ENCODE data around the gene DEPP1.
"Not testable (repeated sequence)": the region's sequence is repeated elsewhere in the genome, so short reads cannot be mapped to it uniquely, and the experiment has no call there.

Gene DEPP1, protein sequence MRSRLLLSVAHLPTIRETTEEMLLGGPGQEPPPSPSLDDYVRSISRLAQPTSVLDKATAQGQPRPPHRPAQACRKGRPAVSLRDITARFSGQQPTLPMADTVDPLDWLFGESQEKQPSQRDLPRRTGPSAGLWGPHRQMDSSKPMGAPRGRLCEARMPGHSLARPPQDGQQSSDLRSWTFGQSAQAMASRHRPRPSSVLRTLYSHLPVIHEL

DNA sequence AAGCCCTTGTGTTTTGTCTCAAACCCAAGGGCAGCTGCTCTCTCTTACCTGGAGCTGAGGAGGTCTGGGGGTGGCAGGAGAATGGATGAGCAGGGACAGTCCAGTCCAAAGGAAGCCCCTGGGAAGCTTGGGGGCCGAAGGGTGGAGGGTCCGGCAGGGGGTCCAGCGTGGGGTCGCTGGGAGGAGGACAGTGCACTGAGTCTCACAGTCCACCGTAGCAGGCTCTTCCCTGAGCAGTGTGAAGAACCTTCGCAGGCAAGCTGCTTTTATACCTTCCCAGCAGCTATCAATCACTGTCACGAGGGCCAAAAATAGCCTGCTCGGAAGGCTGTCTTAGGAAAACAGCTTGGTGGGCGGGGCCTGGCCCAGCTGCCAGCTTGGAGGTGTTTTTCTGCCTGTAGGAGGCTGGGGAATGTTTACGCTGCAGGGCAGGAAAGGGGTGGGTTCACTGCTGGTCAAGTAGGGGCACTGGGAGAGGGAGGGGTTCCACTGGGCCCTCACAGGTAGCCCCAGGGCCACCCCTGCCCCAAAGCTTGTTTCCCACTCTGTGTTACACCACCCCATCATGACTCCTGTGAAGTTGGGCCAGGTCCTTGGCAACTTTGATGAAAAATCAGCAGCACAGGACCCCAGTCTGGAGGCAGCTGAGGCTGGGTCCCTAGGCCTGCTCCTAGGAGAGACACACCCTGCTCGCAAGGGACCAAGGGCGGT is at the start of gene DEPP1:
DEPP1 (minus strand) TSS at position 240 of the 711 bp plus-strand sequence. CDS start 779 bp downstream, outside the sequence.
- DNase-seq (ENCODE audit: low read depth) = peak; percentile 46

DNA sequence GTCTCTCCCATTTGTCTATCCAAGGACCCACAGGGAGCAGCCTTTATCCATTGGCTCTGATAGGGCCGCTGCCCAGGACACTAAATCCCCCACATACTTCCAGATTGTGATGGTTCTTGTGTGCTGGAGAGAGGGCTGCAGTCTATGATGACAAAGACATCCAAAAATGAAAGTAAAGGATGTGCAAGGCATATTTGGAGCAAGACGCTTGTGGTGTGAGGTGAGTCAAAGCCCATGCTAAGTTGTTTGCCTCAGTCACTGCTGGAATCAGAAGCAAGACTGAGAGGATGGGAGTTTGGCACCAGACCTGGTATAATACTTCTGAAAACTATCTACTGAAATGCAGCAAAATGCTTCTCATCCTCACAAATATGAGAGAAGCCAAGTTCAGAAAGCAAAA is 44.8 kb upstream of the DEPP1 start:
- DNase-seq (ENCODE audit: low read depth) = no peak

DNA sequence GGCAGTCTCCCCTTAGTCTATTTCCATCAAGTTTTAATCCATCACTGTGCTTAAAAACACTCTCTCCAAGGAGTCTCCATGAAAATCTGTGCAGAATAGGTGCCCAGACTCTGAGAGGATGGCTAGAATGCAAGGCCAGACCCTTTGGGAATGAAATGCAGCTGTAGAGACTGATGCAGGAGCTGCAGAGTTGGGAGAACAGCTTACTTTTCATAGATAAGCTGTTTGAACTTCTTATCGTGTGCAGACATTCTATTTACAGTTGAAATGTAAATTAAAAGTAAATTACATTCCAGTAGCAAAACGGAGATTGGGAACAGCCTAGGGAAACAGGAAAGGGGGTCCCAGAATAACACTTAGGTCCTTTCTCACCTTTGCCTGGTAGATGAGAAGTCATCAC is 37.0 kb upstream of the DEPP1 start:
- no peak for DNase-seq (ENCODE audit: low read depth)

DNA sequence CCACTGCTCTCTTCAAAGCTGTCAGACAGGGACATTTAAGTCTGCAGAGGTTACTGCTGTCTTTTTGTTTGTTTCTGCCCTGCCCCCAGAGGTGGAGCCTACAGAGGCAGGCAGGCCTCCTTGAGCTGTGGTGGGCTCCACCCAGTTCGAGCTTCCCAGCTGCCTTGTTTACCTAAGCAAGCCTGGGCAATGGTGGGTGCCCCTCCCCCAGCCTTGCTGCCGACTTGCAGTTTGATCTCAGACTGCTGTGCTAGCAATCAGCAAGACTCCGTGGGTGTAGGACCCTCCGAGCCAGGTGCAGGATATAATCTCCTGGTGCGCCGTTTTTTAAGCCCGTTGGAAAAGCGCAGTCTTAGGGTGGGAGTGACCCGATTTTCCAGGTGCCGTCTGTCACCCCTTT is 35.9 kb upstream of the DEPP1 start:
- DNase-seq (ENCODE audit: low read depth) = not testable (repeated sequence)

DNA sequence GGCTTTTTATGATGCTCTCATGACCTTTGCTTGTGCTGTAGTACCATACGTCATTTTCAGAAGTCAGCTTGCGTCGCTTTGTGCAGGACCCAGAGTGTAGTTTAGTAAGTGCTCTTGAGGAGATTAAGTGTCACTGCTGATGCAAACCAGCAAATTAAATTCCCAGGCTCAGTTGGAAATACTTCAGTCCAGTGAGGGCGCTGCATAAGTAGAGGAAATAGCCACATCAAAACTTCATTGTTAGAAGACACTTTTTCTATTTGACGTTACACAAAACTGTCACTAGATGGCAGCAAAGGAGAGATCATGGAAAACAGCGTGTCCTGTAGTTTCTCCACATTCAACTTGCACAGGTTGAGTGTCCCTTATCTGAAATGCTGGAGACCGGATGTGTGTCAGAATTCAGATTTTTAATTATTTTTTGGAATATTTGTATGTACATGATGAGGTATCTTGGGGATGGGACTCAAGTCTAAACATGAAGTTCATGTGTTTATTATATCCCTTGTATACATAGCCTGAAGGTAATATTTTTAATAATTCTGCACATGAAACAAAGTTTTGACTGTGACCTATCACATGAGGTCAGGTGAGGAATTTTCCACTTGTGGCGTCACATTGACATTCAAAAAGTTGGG is 30.0 kb upstream of the DEPP1 start:
- DNase-seq (ENCODE audit: low read depth) = peak; percentile 72

DNA sequence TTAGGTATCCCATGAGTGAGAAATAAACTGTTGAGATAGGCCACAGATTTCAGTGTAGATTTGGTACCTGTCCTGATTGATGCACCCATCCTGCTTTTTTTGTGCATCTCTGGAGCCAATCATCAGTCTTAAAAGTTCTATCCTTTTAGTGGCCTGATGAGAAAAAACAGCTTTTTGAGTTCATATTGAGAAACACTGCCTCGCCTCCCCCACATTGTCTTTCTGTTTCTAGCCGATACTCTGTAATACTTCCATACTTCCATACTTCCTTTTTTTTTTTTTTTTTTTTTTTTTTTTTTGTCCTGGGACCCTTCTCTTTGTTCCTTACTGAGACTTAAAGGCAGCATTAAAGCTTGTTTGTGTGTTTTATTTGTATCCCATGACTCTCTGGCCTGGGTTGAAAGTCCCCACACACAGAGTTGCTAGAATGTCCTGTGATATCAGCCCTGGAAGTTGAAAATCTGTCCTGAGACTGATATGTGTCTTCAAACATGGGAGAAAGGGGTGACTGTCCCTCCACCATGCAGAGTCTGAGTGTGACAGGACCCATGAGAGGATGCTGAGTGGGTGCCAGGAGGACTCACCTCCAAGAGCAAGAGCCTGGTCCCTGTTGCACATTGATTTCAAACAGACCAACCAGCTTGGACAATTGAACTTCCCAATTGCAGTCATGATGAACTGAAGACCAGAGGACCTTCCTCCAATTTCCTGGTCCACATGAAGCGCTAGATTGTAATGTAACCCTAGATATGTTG is 27.8 kb upstream of the DEPP1 start:
- no peak for DNase-seq (ENCODE audit: low read depth)

DNA sequence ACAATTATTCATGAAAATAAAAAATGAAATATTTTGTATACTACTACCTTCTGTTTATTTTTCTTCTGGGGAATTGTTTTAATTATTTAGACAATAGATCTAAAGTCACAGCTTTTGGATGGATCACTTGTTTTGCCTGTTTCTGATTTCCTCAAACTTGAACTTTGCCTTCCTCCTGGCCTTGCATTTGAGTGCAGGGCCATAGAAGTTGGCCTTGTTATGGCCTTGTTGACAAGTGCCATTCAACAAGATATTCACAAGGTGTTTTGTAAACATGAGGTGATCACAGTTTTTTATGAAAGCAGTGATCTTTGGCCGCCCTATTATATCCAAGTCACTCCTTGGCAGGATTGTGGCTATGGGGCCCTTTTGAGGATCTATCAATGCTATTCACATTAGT is 26.7 kb upstream of the DEPP1 start:
- DNase-seq (ENCODE audit: low read depth) = no peak

DNA sequence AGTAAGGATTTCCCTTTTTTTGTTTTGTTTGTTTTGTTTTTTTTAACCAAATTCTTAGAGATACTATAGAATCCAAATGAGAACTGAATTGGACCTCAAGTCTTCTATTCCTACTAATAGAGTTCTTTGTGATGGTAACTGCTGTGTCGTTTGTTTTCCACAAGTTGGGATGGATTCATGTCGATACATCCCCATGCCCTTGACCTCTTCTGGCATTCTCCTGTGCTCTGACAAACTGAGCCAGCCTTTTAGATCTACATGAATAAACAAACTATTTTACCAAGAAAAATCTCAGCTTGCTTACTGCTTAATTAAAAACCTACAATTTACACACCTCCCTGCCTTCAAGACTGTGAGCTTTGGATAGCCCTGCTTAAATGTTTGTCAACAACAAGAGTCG is 26.1 kb upstream of the DEPP1 start:
- no peak for DNase-seq (ENCODE audit: low read depth)

DNA sequence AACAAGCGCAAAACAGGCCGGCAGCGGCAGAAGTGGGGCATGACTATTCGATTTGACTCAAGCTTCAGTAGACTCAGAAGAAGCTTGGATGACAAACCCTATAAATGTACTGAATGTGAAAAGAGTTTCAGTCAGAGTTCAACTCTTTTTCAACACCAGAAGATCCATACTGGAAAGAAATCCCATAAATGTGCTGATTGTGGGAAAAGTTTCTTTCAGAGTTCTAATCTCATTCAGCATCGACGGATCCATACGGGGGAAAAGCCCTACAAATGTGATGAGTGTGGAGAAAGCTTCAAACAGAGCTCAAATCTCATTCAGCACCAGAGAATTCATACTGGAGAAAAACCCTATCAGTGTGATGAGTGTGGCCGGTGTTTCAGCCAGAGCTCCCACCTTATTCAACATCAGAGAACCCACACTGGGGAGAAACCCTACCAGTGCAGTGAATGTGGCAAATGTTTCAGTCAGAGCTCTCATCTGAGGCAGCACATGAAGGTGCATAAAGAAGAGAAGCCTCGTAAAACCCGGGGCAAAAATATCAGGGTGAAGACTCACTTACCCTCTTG is 24.9 kb upstream of the DEPP1 start:
- DNase-seq (ENCODE audit: low read depth) = no peak

DNA sequence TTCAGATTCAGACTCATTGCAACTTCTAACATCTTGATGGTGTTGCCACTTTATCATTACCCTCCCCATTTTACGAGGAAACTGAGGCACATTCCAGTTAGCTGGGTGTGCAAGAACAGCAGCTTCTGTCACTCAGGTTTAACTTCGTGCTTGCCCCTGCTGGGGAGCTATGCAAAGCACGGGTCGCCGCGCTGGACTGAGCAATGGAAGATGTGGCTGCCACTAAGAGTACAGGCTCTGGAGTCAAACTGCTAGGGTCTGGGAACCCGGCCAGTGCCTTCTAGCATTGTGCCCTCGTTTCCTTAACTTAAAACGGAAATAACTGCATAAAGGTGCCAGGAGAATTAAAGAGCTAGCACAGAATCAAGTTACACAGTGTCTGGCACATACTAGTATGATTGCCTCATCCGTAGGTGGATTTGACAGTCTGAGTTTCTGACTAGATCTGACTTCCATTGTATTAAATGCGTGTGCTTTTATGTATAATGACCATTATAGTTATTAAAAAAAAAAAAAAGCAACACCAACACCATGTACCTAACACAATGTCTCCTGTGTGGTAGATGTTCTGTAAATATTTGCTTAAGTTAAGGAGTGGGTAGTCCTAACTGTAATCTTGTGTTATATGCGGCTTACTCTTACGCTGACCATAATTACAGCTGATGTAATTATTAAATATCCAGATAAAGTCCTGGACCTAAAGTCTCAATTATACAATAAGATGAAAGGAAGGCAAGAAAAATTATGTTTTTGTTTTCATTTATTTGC is 23.0 kb upstream of the DEPP1 start:
- DNase-seq (ENCODE audit: low read depth) = no peak

DNA sequence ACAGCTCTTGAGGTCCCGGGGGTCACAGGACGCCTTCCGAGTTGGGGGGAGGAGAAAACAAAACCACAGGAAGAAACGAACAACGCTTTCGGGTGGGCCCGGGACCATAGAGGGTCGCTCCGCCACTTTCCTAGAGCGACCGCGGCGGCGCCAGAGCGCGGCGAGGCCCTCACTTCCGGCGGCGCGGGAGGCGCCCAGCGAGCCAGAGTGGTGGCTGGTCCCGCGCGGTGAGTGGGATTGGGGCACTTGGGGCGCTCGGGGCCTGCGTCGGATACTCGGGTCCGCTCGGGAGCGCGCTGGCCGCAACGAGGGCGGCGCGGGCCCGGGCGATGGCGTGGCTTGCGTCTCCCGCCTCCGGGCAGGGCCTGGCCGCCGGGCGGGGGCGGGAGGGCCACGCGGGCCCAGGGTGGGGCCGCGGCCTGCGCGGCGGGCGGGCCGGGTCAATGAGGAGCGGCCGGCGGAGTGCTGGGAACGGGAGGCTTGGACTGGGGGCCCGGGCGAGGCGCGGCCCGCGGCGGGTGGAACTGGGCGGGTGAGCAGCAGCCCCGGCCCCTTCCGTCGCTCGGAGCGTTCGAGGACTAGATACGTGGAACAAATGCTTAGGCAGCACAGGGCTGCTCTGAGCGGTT is 22.3 kb upstream of the DEPP1 start, which contains the start of gene ZNF22:
ZNF22 (plus strand) TSS at position 172 of the 629 bp plus-strand sequence. CDS start 2,446 bp downstream, outside the sequence.
- DNase-seq (ENCODE audit: low read depth) = peak; percentile 42

DNA sequence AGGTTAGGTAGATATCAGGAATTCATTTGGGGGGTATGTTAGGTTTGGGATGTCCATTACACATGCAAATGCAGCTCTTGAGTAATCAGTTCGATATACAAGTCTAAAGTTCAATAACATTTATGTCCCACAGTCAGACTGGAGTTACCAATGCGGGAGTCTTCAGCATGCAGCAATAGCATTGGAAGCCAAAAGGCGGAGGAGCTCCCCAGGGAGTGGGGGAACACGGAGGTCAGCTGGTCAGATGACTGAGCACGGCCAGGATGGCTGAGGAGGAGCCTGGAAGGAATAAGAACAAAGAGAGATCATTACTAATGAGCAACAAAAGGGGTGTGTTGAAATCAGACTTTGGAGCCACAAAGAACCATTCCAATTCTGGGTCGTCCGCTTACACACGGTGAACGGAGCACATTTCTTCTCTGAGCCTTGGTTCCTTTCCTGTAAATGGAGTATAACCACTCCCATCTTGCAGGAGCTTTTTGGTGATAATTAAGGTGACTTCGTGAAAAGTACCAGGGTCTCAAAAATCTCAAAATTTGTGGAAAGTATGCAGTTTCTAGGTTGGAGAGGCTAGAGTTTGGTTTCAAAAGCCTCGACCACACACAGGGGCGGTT is 21.6 kb upstream of the DEPP1 start:
- DNase-seq (ENCODE audit: low read depth) = no peak

DNA sequence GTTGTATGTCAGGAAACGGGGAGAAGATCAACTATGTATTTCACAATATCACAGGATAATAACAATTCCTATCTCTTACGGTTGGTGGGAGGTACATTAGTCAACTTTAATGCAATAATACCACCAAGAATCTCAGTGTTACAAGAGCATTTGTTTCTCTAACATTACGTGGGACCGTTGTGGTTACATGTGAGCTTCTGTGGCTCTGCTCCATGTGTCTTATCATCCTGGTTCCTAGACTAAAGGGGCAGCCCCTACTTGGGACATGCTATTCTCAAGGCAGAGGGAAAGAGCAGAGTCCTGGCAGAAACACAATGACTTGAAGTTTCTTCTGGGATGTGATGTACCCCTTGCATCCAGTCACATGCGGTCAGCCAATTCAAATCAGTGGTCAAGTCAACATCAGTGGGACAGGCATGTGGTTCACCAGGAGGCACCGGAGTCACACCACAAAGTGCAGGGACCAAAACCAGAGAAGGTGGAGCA is 19.6 kb upstream of the DEPP1 start:
- no peak for DNase-seq (ENCODE audit: low read depth)

DNA sequence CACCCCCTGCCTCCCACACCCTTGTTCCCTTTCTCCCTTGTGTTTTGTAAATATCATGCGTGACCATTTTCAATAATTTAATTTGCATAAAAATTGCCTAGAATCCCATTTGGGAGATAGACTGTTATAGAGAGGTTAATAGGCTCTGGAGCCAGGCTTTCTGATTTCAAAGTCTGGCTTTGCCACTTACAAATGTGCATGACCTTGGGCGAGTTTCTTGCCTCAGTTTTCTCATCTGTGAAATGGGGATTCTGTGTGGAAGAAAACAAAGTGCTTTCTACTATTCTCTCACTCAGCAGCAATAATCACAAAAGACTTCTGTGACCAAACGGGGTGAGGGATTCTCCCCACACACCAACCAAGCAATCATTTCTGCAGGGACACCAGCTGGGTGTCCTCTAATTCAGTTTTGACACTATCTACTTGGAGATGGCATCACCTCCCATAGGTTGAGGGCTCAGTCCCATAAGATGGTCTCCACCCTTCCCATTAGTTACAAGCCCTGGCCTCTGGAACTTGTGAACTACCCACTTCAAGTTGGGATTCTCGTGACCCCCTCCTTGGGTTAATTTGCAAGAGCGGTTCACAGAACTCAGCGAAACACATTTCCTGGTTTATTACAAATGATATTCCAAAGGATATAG is 18.6 kb upstream of the DEPP1 start:
- DNase-seq (ENCODE audit: low read depth) = no peak

DNA sequence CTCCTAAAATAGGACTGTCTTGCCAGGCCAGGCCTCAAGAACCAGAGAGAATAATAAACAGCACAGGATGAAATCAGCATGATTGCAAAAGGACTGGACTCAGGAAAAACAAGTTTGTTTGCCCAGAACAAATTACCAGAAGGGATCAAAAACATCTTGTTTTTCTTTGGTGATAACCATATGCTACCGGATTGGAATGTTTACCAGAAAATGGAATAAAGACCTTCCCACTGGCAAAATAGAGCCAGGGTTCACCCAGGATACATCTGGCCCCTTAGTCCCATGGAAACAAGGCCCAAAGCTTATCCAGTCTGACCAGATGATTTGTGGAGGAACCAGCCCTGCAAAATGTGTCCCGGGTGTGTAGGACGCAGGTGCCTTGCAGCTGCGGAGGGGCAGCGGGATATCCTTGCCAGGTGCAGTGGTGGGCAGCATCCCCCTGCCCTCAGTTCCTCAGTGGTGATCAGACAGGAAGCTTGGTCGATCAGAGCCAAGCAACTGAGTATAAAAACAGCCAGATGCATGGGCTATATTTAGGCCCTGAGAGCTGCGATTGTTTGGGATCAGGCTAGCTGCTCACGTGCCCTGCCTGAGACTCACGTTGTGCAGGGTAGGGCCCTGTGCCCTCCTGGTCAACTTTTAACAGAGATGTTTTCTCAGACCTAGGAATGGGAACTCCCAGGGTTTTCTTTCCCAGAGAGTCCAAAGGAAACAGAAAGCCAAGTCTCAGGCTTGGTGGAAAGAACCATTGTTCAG is 17.5 kb upstream of the DEPP1 start:
- DNase-seq (ENCODE audit: low read depth) = no peak

DNA sequence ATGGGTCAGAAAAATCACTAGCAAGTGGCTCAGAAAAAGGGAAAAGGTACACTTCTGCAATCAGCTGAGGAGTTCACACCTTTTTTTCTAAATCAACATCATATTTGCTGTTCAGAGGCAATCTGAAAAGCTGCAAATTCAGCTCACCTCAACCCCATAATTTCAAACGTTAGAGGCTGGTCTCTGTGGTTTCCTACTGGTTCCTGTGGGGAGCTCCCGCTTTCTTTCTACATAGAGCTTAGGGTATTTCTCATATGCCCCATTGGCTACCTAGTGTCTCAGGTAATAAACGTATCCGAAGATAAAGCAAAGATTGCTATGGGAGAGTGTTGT is 16.9 kb upstream of the DEPP1 start:
- DNase-seq (ENCODE audit: low read depth) = no peak

DNA sequence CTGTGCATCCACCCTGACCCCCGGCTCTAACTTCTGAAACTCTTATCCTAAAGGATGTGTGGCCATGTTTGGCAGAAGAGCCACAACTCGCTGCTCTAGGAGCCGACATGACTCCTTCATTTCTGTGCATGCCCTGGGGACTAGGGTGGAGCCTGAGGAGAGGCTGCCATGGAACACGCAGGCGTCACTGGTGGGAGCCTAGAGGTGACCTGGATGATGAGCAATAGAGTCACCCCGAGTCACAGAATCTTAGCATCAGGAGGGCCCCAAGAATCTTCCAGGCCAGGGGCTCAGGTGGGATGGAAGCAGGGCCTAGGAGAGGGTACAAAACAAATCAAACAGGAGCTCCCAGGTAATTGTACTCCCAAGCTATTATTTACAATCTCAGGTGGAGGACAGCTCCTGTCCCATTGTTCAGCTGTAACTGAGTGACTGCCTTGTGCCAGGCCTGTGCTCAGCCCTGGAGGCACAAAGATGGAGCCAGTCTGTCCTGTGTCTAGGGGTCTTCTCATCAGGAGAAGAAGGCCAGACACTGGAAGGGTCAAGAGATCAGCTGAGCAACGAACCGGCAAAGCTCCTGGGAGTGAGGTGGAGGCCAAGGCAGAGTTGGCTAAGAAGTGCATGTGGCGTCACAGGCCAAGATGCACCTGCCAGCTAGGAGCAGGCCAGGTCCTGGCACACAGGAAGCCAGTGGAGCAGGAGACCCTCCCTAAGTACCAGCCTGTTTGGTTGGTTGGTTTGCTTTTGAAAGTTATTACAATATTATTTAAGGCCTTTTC is 16.3 kb upstream of the DEPP1 start:
- DNase-seq (ENCODE audit: low read depth) = no peak
